Liver (tissue), 9 donors: ENCODE data around the gene SERPINC1. TPM values are rescaled to one million over a fixed set of nuclear protein-coding genes. Genes with fewer than 3 reads are reported as not detected.
A peak's percentile ranks its signal among the peaks of the same experiment; 100 is the strongest.

ENCODE experiments used
- DNase-seq: peaks from one replicate; pipeline ENCODE4 v3.0.0-alpha.2; 2017; ENCODE audit warnings: low spot score
- H3K27ac ChIP-seq, 2 donors: one replicate each; pipeline ENCODE4 v1.7.0; 2013; ENCODE audit warnings: inconsistent platforms in 2 of 2, low read length in 2 of 2, control low read depth in 1 of 2, low read depth in 1 of 2, mild to moderate bottlenecking in 1 of 2
- H3K27me3 ChIP-seq, 4 donors: one replicate each; pipeline versions ENCODE4 v1.6.1 to v1.7.0; 2013; ENCODE audit warnings: low read length in 3 of 4, inconsistent platforms in 1 of 4, mild to moderate bottlenecking in 1 of 4, moderate library complexity in 1 of 4; ENCODE audit not compliant: control insufficient read depth in 4 of 4, insufficient read depth in 4 of 4
- H3K36me3 ChIP-seq, 4 donors: one replicate each; pipeline versions ENCODE4 v1.6.1 to v1.7.0; 2013; ENCODE audit warnings: low read length in 3 of 4, mild to moderate bottlenecking in 3 of 4, low read depth in 1 of 4, moderate library complexity in 1 of 4; ENCODE audit not compliant: control insufficient read depth in 4 of 4, insufficient read depth in 3 of 4
- H3K4me1 ChIP-seq, 4 donors: one replicate each; pipeline versions ENCODE4 v1.6.1 to v1.7.0; 2013; ENCODE audit warnings: low read length in 3 of 4, mild to moderate bottlenecking in 3 of 4, moderate library complexity in 1 of 4; ENCODE audit not compliant: control insufficient read depth in 4 of 4, insufficient read depth in 4 of 4
- H3K4me3 ChIP-seq, 3 donors: one replicate each; pipeline versions ENCODE4 v1.6.1 to v1.7.0; 2013; ENCODE audit warnings: low read length in 3 of 3, control low read depth in 1 of 3, low read depth in 1 of 3, mild to moderate bottlenecking in 1 of 3
- H3K9ac ChIP-seq, 2 donors: one replicate each; pipeline ENCODE4 v1.7.0; 2013; ENCODE audit warnings: low read length in 2 of 2, mild to moderate bottlenecking in 2 of 2, moderate library complexity in 2 of 2, control low read depth in 1 of 2, low read depth in 1 of 2
- H3K9me3 ChIP-seq, 4 donors: one replicate each; pipeline versions ENCODE4 v1.6.1 to v1.7.0; 2013; ENCODE audit warnings: low read length in 3 of 4; ENCODE audit not compliant: control insufficient read depth in 4 of 4
- ATF3 ChIP-seq: IDR thresholded peaks from 2 replicates; pipeline ENCODE4 v1.6.1; 2016; ENCODE audit warnings: antibody characterized with exemption
- CTCF ChIP-seq: fragments of 150-350 bp; IDR thresholded peaks from 2 replicates; pipeline ENCODE4 v1.5.1; 2017; ENCODE audit warnings: improper control_type of control experiment, low read depth, low read length; ENCODE audit not compliant: missing input control
- EGR1 ChIP-seq, 2 donors: IDR thresholded peaks; 2 replicates each; pipeline ENCODE4 v1.6.1; 2016 to 2018; ENCODE audit warnings: antibody characterized with exemption in 2 of 2, low read depth in 2 of 2
- FOXA1 ChIP-seq: IDR thresholded peaks from 2 replicates; pipeline ENCODE4 v1.6.1; 2016; ENCODE audit warnings: antibody characterized with exemption
- FOXA2 ChIP-seq: IDR thresholded peaks from 2 replicates; pipeline ENCODE4 v1.6.1; 2016; ENCODE audit warnings: antibody characterized with exemption
- GABPA ChIP-seq, 2 donors: IDR thresholded peaks in 1 of 2; conservative IDR thresholded peaks in 1 of 2; 2 replicates each; pipeline ENCODE4 v1.6.1; 2016; ENCODE audit warnings: antibody characterized with exemption in 2 of 2, mild to moderate bottlenecking in 1 of 2, moderate library complexity in 1 of 2
- HNF4A ChIP-seq, 2 donors: conservative IDR thresholded peaks; 2 replicates each; pipeline ENCODE4 v1.6.1; 2016; ENCODE audit warnings: antibody characterized with exemption in 2 of 2, mild to moderate bottlenecking in 2 of 2
- HNF4G ChIP-seq: IDR thresholded peaks from 2 replicates; pipeline ENCODE4 v1.6.1; 2016; ENCODE audit warnings: antibody characterized with exemption
- JUND ChIP-seq, 2 donors: IDR thresholded peaks; 2 replicates each; pipeline ENCODE4 v1.6.1; 2016; ENCODE audit warnings: antibody characterized with exemption in 2 of 2
- MAX ChIP-seq: IDR thresholded peaks from 2 replicates; pipeline ENCODE4 v1.6.1; 2016; ENCODE audit warnings: antibody characterized with exemption
- NR2F2 ChIP-seq: IDR thresholded peaks from 2 replicates; pipeline ENCODE4 v1.6.1; 2016; ENCODE audit warnings: antibody characterized with exemption
- RAD21 ChIP-seq, 2 donors: IDR thresholded peaks; 2 replicates each; pipeline ENCODE4 v1.6.1; 2016; ENCODE audit warnings: antibody characterized with exemption in 2 of 2, mild to moderate bottlenecking in 2 of 2
- REST ChIP-seq: IDR thresholded peaks from 2 replicates; pipeline ENCODE4 v1.6.1; 2016; ENCODE audit warnings: antibody characterized with exemption, mild to moderate bottlenecking
- RXRA ChIP-seq, 2 donors: IDR thresholded peaks; 2 replicates each; pipeline ENCODE4 v1.6.1; 2017 to 2018; ENCODE audit warnings: antibody characterized with exemption in 2 of 2, mild to moderate bottlenecking in 1 of 2
- SP1 ChIP-seq: IDR thresholded peaks from 2 replicates; pipeline ENCODE4 v1.6.1; 2018; ENCODE audit warnings: antibody characterized with exemption, mild to moderate bottlenecking
- TAF1 ChIP-seq: conservative IDR thresholded peaks from 2 replicates; pipeline ENCODE4 v1.6.1; 2016; ENCODE audit warnings: antibody characterized with exemption, mild to moderate bottlenecking
- YY1 ChIP-seq: IDR thresholded peaks from 2 replicates; pipeline ENCODE4 v1.6.1; 2016; ENCODE audit warnings: antibody characterized with exemption, mild to moderate bottlenecking
- ZBTB33 ChIP-seq: IDR thresholded peaks from 2 replicates; pipeline ENCODE4 v1.6.1; 2016; ENCODE audit warnings: antibody characterized with exemption
- WGBS: extraction: QIAGEN DNeasy Blood & Tissue Kit; methylation state at CpG from one replicate; pipeline ENCODE4 v1.1.7; 2013; 5-methylcytosine and 5-hydroxymethylcytosine counted together
- polyA plus RNA-seq, 2 donors: library from polyadenylated mRNA; stranded (reverse) in 1 of 2; unstranded in 1 of 2; fragments of 200-250 nt in 1 of 2; fragments of >200 nt in 1 of 2; fragmentation: Nextera tagmentation in 1 of 2; extraction: Ambion mirVana in 1 of 2; gene quantifications; one replicate each; pipeline versions ENCODE4 v1.2.1 to v1.2.3, GENCODE V29; 2013 to 2015
- total RNA-seq, 2 donors: library from RNA; depleted of rRNA; stranded (reverse); fragments of >200 nt; gene quantifications; one replicate each; pipeline ENCODE4 v1.2.3, GENCODE V29; 2014
- donor health status: healthy.
- donor health status: healthy.
- donor health status: healthy.
- donor health status: healthy.
- donor health status: healthy.

SERPINC1 gene
- total and polyA plus RNA-seq, 4 donors, result 742 to 2,589 (median 2,412) TPM

GRCh38 chr1:173869021-173869359 is 48.1 kb downstream of the SERPINC1 start:
- Histone ChIP-seq H3K36me3 (peaks cover 4 to 22% (median 20%) of the 10 kb centered on the region in 4 donors), H3K9me3 (no peaks in the 10 kb centered on the region), H3K4me1 (peaks cover 2 to 22% (median 12%) of the 10 kb centered on the region in 4 donors), H3K27me3 (no peaks in the 10 kb centered on the region), H3K27ac (peak overlapping the region; percentile 81 to 98), H3K9ac (peak overlapping the region; percentile 77 to 79), H3K4me3 (peak overlapping the region; percentile 73 to 89 (median 84))
- DNase-seq, result no peak
- under 1% methylated on average over 5 of the region's 5 CpGs for WGBS
- TF ChIP-seq RAD21 (IDR thresholded peaks at IDR 0.05) (no peak), ZBTB33 (peak; percentile 14), HNF4G (no peak), FOXA2 (peak; percentile 20), RXRA (IDR thresholded peaks at IDR 0.05) (peak in 1 of 2 donors; percentile 27), TAF1 (no peak), SP1 (peak; percentile 20), NR2F2 (peak; percentile 44), ATF3 (no peak), MAX (peak; percentile 49), REST (no peak), YY1 (peak; percentile 31), CTCF (no peak), HNF4A (conservative IDR thresholded peaks at IDR 0.05) (no peak), GABPA (IDR thresholded peaks at IDR 0.05 in 1 of 2, conservative IDR thresholded peaks at IDR 0.05 in 1 of 2) (no peak), JUND (IDR thresholded peaks at IDR 0.05) (no peak), FOXA1 (no peak), EGR1 (IDR thresholded peaks at IDR 0.05; ENCODE audit: low read depth in 2 of 2) (no peak)
